Chondrocyte (in vitro differentiated cells): ENCODE results near the gene ADCY7. TPM values are rescaled to one million over a fixed set of nuclear protein-coding genes. Genes with fewer than 3 reads are reported as not detected.

Experiments
- DNase-seq: peaks from one replicate; pipeline ENCODE4 v3.0.0; 2021; ENCODE audit warnings: mixed read lengths, low spot score
- H3K27ac Mint-ChIP-seq: one replicate; pipeline ENCODE4 v1.8.0; 2021; ENCODE audit warnings: mild to moderate bottlenecking, moderate library complexity, mixed read lengths; ENCODE audit not compliant: unreplicated experiment
- H3K27me3 Mint-ChIP-seq: 2 replicates; pipeline ENCODE4 v1.8.0; 2021; ENCODE audit warnings: low read depth, mixed read lengths
- H3K36me3 Mint-ChIP-seq: 2 replicates; pipeline ENCODE4 v1.8.0; 2021; ENCODE audit warnings: low read depth, mixed read lengths
- H3K4me1 Mint-ChIP-seq: 2 replicates; pipeline ENCODE4 v1.8.0; 2021; ENCODE audit warnings: low read depth, mild to moderate bottlenecking, mixed read lengths
- H3K4me3 Mint-ChIP-seq: one replicate; pipeline ENCODE4 v1.8.0; 2021; ENCODE audit warnings: mild to moderate bottlenecking, moderate library complexity, mixed read lengths; ENCODE audit not compliant: unreplicated experiment
- H3K9me3 Mint-ChIP-seq: 2 replicates; pipeline ENCODE4 v1.8.0; 2021; ENCODE audit warnings: low read depth, mixed read lengths
- total RNA-seq: library from RNA; stranded (reverse); gene quantifications from 3 replicates; pipeline ENCODE4 v1.2.1, GENCODE V29; 2021
- TF ChIP-seq, protein P1 (sequence below): fragments of 200-600 bp; sonication (generic); IDR thresholded peaks from 2 replicates; pipeline ENCODE4 v1.5.0; 2021; ENCODE audit warnings: antibody characterized with exemption, mild to moderate bottlenecking, moderate library complexity

Gene ADCY7
- total RNA-seq, 1 donor from 2014 or later: 9.1 TPM

DNA sequence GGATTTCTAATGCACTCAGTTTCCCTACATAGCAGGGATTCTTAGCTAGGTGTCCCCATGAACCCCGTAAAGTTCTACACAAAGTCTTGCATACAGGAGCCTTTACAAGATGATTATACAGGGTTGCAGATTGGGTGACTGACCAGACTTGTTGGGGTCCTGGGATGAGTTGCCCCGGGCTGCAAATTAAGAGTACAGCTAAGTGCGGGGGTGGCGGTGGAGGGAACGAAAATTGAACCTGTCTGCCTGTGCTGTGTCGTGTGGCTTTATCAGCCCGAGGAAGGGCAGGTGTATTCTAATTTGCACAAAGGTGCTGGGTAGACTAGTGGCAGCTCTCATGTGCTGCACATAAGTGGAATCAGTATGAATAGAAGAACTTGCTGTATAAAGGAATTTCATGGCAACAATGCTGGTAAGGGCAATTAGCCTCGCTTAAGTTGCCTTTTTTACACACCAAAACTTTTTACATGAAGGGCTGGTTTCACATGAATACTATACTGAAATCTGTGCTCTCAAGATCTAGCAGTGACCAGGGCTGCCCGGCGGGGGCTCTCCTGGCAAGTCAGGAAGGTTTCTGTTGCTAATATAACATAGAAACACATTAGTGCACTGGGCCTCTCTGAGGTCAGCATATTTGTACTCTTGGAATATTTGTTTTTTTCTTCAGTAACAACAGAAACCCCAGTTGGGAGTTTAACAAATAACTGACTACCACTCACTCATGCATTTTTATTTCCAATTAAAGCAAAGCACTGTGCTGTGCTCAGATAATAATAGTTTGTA, 50.7 kb downstream of the ADCY7 start:
- no peak for DNase-seq
- H3K27ac Mint-ChIP-seq: no peak overlapping the region
- TF ChIP-seq, protein P1, sequence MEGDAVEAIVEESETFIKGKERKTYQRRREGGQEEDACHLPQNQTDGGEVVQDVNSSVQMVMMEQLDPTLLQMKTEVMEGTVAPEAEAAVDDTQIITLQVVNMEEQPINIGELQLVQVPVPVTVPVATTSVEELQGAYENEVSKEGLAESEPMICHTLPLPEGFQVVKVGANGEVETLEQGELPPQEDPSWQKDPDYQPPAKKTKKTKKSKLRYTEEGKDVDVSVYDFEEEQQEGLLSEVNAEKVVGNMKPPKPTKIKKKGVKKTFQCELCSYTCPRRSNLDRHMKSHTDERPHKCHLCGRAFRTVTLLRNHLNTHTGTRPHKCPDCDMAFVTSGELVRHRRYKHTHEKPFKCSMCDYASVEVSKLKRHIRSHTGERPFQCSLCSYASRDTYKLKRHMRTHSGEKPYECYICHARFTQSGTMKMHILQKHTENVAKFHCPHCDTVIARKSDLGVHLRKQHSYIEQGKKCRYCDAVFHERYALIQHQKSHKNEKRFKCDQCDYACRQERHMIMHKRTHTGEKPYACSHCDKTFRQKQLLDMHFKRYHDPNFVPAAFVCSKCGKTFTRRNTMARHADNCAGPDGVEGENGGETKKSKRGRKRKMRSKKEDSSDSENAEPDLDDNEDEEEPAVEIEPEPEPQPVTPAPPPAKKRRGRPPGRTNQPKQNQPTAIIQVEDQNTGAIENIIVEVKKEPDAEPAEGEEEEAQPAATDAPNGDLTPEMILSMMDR: peak; percentile 11
- H3K9me3 Mint-ChIP-seq: no peaks in the 10 kb centered on the region
- H3K36me3 Mint-ChIP-seq: peaks cover 32% of the 10 kb centered on the region
- H3K4me1 Mint-ChIP-seq: peaks cover 15% of the 10 kb centered on the region
- no peak overlapping the region for H3K4me3 Mint-ChIP-seq
- no peaks in the 10 kb centered on the region for H3K27me3 Mint-ChIP-seq

DNA sequence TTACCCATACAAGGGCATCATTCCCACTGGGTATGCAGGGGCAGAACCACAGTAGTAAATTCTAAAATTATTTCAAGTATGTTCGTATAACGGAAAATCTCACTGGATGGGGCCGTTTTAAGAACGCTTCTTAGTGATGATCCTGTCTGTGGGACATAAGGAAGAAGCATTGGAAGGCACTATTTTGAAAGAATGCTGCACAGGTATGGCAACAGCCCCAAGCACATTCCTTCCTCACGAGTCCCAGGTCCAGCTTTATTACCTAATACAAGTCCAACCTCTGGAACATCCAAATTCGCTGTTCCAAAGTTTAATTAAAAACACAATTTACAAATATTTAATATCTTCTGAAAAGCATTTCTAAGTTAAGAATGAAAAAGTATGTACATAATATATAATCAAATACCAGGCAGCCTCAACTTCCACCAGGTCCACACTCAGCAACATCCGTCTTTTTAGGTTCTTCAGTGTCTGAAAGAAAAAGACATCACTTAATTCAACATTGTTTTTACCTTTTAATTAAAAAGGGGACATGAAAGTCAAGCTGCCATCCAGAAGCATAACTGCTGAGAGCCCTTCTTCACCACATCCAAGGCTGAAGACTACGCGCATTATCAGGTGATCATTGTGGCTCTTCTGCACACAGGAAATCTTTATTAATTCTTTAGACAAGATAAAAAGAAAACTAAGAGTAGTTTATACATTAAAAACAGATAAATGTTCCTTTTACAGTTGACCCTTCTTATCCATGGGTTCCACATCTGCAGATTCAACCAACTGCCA, 52.6 kb downstream of the ADCY7 start:
- Mint-ChIP-seq H3K9me3 (no peaks in the 10 kb centered on the region), H3K4me3 (no peak overlapping the region), H3K27ac (no peak overlapping the region), H3K36me3 (peaks cover 29% of the 10 kb centered on the region), H3K27me3 (no peaks in the 10 kb centered on the region), H3K4me1 (peaks cover 11% of the 10 kb centered on the region)
- no peak for DNase-seq
- TF ChIP-seq, protein P1: no peak

DNA sequence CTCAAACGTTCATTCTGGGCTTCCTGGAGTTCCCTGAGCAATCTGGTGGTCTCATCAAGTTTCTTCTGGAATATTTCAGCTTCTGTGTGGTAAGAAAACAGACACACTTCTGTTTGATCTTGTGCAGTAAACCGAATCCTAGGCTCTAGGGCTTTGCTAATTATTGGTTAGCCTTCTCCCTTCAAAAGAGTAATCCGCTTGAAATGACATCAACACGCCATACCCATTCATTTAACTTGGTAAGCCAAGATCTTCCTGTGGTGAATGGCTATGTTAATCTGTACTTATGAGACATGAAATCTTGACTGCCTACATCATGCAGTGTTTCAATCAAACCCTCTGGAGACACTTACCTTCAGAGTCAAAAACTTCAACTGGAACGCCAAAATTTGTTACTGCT, 54.0 kb downstream of the ADCY7 start:
- Mint-ChIP-seq H3K4me3 (no peak overlapping the region), H3K36me3 (peaks cover 32% of the 10 kb centered on the region)
- TF ChIP-seq, protein P1: no peak

DNA sequence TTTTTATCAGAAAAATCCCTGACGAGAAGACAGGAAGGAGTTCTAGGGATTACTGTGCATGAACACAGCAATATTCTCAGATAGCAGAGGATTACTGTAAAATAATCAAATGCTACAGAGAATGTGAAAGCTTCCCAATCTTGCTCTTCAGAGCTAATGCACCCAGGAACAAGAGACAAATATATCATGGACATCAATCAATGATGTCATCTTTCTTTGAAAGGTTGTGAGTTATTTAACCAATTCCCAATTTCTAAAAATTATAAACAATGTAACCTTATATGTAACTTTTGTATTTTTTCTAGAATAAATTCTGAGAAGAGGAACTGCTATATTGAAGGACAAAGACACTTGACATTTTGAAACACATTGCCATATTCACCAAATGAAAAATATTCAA, 56.0 kb downstream of the ADCY7 start:
- H3K9me3 Mint-ChIP-seq: no peaks in the 10 kb centered on the region
- peaks cover 36% of the 10 kb centered on the region for H3K36me3 Mint-ChIP-seq
- no peaks in the 10 kb centered on the region for H3K4me1 Mint-ChIP-seq
- no peak for DNase-seq
- TF ChIP-seq, protein P1: no peak
- H3K27ac Mint-ChIP-seq: no peak overlapping the region
- H3K27me3 Mint-ChIP-seq: no peaks in the 10 kb centered on the region
- H3K4me3 Mint-ChIP-seq: no peak overlapping the region

More for the DNA sequence above, 54.0 kb downstream of the ADCY7 start:
- Mint-ChIP-seq H3K27me3 (no peaks in the 10 kb centered on the region), H3K27ac (no peak overlapping the region), H3K9me3 (no peaks in the 10 kb centered on the region), H3K4me1 (peaks cover 11% of the 10 kb centered on the region)
- DNase-seq: no peak

DNA sequence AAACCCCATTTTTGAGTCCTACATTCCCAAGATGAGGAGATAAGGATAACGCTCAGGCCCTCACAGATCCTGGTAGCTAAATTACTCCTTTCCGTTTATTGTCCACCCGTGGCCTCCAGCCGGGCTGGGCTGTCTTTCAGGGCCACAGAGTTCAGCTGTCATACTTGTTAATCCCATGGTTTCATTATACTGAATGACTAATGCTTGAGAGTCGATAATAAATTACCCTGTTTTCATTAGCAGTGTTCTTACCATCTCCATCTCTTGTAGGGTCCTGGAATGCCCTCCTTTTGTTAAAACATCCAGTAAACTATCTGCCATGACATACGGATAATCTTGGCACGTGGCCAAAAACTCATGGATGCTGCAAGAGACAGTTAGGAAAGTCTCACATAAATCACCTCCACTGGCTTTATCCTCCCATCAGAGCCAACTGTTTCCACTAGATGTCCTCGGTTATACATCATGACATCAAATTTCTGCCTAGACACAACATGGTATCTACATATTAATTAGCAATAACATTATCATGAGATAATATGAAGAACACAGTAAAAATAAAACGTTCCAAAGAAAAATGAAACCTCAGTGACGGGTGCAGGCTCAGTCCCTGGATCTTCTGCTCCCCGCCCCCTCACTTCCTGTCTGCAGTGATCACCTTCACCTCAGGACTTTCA, 57.1 kb downstream of the ADCY7 start:
- Mint-ChIP-seq H3K27ac (no peak overlapping the region), H3K9me3 (no peaks in the 10 kb centered on the region), H3K36me3 (peaks cover 34% of the 10 kb centered on the region), H3K27me3 (no peaks in the 10 kb centered on the region), H3K4me1 (no peaks in the 10 kb centered on the region), H3K4me3 (no peak overlapping the region)
- TF ChIP-seq, protein P1: peak; percentile 75
- DNase-seq: no peak
